Muscle of leg (tissue), 11 donors: ENCODE results near the gene WNT7B. TPM values are rescaled to one million over a fixed set of nuclear protein-coding genes. Genes with fewer than 3 reads are reported as not detected.
A peak's percentile ranks its signal among the peaks of the same experiment; 100 is the strongest.

Experiments
- DNase-seq: peaks from one replicate; pipeline ENCODE4 v3.0.0; 2013
- H3K27ac ChIP-seq: one replicate; pipeline ENCODE4 v1.5.1; 2013; ENCODE audit warnings: mild to moderate bottlenecking, low read length, control low read depth
- H3K27me3 ChIP-seq: one replicate; pipeline ENCODE4 v1.6.1; 2013; ENCODE audit warnings: low read length; ENCODE audit not compliant: control insufficient read depth, insufficient read depth
- H3K36me3 ChIP-seq: one replicate; pipeline ENCODE4 v1.6.1; 2013; ENCODE audit warnings: low read length; ENCODE audit not compliant: control insufficient read depth, insufficient read depth
- H3K4me1 ChIP-seq: one replicate; pipeline ENCODE4 v1.6.1; 2013; ENCODE audit warnings: low read length; ENCODE audit not compliant: control insufficient read depth, insufficient read depth
- H3K4me3 ChIP-seq: one replicate; pipeline ENCODE4 v1.5.1; 2013; ENCODE audit warnings: low read length, control low read depth
- H3K9me3 ChIP-seq: replicated peaks from 2 replicates; pipeline ENCODE4 v1.6.1; 2013; ENCODE audit warnings: low read depth, low read length; ENCODE audit not compliant: control insufficient read depth
- WGBS: methylation state at CpG from one replicate; pipeline ENCODE4 v1.1.5; 2013; ENCODE audit warnings: missing lambda C conversion rate; ENCODE audit not compliant: insufficient coverage; 5-methylcytosine and 5-hydroxymethylcytosine counted together
- polyA plus RNA-seq, 8 donors: library from polyadenylated mRNA; unstranded; fragments of 120-200 nt; gene quantifications; one replicate each; pipeline versions ENCODE4 v1.2.1 to v1.2.3, GENCODE V29; 2013; ENCODE audit warnings: inconsistent platforms in 1 of 8, low replicate concordance in 1 of 8; ENCODE audit not compliant: insufficient read length in 8 of 8, insufficient read depth in 1 of 8
- total RNA-seq: library from RNA; stranded (reverse); fragments of 120-200 nt; gene quantifications from one replicate; pipeline ENCODE4 v1.2.4, GENCODE V29; 2013

WNT7B gene
- total and polyA plus RNA-seq, 9 donors: 0.04 to 3.4 (median 0.08) TPM; not detected in 2

DNA sequence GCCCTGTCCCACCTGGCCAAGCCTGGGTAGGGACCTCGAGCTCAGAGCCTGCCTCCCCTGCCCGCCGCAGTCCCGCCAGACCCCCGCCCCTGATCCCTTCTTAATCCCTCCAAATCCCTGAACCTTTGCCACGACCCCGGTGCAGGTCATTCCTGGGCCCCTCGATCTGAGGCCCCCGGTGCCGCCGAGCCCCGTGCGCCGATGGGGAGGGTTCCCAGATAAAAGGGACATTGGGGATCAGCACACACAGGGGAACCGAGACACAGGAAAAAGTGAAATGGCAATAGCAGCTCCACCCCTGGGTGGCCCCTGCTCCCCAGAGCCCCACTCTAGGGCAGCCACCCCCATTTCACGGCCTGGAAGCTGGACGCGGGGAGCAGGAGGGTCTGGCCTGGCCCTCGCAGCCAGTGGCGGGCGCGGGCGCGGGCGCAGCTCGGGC lies 1.3 kb upstream of the WNT7B start:
- Histone ChIP-seq H3K36me3 (no peaks in the 10 kb centered on the region), H3K9me3 (no peaks in the 10 kb centered on the region), H3K4me3 (no peak overlapping the region), H3K27ac (no peak overlapping the region), H3K27me3 (peaks cover 59% of the 10 kb centered on the region), H3K4me1 (peaks cover 13% of the 10 kb centered on the region)
- no peak for DNase-seq
- 0% methylated on average over 13 of the region's 26 CpGs for WGBS

DNA sequence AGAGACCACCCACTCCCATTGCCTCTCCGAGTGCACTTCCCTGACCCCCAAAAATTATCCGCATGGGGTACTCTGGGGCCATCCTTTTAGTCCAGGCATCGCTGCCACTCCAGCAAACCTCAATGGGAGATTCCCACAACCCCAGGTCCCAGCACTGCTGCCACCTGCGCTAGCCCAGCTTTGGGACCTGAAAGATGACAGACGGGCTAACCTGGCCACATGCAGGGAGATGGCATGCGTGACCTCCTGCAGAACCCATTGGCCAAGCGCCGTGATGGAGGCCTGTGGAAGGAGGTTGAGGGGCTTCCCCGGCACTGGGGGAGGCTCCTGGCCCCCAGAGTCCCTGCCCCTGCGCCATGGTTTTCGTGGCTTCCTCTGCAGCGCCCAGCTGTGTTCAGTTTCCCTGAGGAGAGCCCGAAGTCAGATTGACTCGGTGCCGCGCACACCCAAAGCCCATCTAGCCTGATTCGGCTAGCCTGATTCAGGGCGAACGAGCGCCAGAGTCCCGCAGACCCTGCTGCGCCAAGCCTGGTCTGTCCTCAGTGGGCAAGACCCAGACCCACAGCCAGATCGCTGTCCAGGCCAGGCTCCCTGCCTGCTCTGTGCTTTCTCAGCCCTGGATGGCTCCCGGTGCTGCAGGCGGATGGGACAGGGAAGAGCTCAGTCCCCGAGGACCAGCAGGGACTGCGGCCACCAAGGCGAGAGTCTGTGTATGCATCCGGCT lies 751 bp upstream of the WNT7B start:
- no peak overlapping the region for H3K4me3 ChIP-seq
- peaks cover 64% of the 10 kb centered on the region for H3K27me3 ChIP-seq
- DNase-seq: no peak
- H3K36me3 ChIP-seq: no peaks in the 10 kb centered on the region
- no peaks in the 10 kb centered on the region for H3K9me3 ChIP-seq
- H3K4me1 ChIP-seq: peaks cover 14% of the 10 kb centered on the region
- WGBS: 2% methylated on average over 24 of the region's 29 CpGs
- H3K27ac ChIP-seq: no peak overlapping the region

DNA sequence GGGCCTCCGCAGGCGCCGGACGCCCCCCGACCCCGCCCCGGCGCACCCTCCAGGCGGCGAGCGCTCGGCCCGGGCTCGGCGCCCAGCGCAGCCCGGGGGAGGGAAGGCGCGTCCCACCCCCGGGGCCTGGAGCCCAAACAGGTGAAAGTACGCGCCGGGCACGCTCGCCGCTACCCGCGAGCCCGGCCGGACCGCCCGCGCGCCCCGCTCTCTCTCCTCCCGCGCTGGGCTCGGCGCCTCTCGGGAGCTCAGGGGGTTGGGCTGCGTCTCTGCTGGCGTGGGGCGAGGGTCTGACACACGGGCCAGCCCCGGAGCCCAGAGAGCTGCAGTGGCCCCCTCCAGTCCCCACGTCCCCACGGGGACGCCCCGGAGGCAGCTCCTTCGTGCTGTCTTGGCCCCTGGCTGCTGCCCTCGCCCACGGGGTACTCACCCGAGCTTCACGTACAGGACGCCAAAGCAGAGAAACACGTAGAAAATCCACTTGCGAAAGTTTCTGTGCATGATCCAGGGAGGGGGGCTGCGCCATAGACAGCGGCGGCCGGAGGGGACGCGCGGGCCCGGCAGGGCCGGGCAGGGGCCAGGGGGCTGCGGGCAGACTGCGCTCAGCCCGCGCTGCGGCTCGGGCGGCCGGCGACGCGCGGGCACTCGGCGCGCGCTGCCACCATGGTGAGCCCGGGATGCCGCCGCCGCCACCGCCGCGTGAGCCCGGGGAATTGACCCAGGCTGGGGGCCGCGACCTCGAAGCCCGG lies 534 bp downstream of the WNT7B start:
- Histone ChIP-seq H3K9me3 (no peaks in the 10 kb centered on the region), H3K4me3 (no peak overlapping the region), H3K36me3 (no peaks in the 10 kb centered on the region), H3K27ac (no peak overlapping the region), H3K4me1 (peaks cover 22% of the 10 kb centered on the region), H3K27me3 (peaks cover 72% of the 10 kb centered on the region)
- DNase-seq: no peak
- WGBS: under 1% methylated on average over 89 of the region's 94 CpGs

DNA sequence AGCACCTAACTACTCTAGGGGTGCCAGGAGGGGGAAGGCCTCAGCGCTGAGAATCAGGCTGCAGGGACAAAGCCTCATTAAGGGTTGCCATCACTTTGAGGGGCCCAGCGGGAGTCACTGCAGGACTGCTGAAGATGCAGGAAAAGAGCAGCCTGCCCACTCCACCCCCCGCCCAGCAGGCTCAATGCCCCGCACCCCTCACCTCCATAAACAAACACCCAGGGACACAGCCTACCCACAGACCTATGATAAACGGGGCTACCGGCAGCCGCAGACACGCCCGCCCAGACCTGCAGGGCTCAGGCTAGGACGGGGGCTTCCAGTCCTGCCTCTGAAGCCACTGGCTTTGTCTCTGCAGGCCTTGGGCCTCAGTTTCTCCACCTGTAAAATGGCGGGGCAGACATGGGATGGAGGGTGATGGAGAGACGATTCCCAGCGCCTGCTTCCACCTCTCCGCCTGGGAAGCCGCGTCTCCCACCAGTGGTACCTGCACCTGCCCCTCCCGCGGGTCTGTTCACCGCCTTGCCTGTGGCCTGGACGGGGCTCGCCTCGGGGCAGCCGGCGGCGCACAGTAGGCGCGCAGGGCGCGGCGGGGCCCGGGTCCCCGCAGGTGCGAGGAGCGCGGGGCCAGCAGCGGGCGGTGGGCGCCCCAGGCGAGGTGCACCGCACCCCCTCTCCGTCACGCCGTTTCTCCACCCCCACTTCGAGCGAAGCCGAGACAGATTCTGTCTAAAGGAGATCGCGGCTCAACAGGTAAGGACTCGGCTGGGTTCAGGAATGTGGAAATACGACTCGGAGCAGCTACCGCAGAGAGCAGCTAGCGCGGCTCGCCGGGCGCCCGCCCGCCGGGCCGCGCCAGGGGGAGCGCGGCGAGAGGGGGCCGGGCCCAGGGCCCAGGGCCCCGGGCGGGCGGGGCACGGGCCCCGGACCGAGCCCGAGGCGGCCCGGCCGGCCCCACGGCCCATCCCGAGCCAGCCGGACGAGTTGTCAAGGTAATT lies 1.5 kb downstream of the WNT7B start:
- Histone ChIP-seq H3K4me1 (peaks cover 31% of the 10 kb centered on the region), H3K4me3 (no peak overlapping the region), H3K27me3 (peaks cover 80% of the 10 kb centered on the region), H3K36me3 (no peaks in the 10 kb centered on the region), H3K27ac (no peak overlapping the region), H3K9me3 (no peaks in the 10 kb centered on the region)
- no peak for DNase-seq
- WGBS: 2% methylated on average over 76 of the region's 80 CpGs

DNA sequence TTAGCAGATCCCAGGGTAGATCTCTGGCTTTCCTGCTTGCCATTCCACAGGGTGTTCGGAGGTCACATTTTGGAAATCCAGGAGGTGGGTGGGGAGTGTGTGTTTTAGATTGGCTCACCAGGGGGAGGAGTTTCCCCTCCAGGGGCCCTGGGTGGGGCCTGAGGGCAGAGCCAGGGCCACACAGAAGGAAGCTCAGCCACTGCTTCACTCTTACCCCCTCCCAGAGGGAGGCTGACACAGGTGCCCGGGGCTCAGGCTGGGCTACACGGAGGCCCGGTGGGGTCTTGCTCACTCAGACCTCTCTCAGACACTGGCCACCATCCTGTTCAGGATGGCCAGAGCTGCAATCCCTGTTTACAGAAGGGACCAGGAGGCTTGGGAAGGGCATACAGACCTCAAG lies 2.5 kb downstream of the WNT7B start:
- DNase-seq: no peak
- no peaks in the 10 kb centered on the region for H3K36me3 ChIP-seq
- peaks cover 87% of the 10 kb centered on the region for H3K27me3 ChIP-seq
- no peak overlapping the region for H3K4me3 ChIP-seq
- no peak overlapping the region for H3K27ac ChIP-seq
- no peaks in the 10 kb centered on the region for H3K9me3 ChIP-seq
- WGBS: no CpG with 5 or more reads among the region's 4 CpGs
- peaks cover 31% of the 10 kb centered on the region for H3K4me1 ChIP-seq

DNA sequence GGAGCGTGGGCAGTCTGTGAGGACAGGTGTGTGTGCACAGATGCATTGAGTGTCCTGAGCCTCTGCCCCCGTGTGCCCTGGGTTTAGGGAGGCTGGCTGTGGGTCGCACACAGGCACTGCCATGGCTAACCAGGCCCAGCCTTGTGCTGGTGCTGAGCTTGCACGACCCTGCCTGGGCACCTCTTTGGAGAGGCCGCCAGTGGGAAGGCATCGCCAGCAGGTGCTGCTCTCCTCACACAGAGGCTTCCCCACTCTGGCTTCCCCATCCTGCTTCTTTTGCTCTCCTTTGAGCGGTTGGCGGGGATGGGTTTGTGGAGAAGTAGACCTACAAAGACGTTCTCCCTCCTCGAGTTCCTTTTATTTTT lies 4.1 kb downstream of the WNT7B start:
- H3K4me1 ChIP-seq: peaks cover 21% of the 10 kb centered on the region
- H3K9me3 ChIP-seq: no peaks in the 10 kb centered on the region
- no peak overlapping the region for H3K4me3 ChIP-seq
- no peaks in the 10 kb centered on the region for H3K36me3 ChIP-seq
- no peak for DNase-seq
- WGBS: 52% methylated on average over 6 of the region's 10 CpGs
- H3K27ac ChIP-seq: no peak overlapping the region
- peaks cover 89% of the 10 kb centered on the region for H3K27me3 ChIP-seq

DNA sequence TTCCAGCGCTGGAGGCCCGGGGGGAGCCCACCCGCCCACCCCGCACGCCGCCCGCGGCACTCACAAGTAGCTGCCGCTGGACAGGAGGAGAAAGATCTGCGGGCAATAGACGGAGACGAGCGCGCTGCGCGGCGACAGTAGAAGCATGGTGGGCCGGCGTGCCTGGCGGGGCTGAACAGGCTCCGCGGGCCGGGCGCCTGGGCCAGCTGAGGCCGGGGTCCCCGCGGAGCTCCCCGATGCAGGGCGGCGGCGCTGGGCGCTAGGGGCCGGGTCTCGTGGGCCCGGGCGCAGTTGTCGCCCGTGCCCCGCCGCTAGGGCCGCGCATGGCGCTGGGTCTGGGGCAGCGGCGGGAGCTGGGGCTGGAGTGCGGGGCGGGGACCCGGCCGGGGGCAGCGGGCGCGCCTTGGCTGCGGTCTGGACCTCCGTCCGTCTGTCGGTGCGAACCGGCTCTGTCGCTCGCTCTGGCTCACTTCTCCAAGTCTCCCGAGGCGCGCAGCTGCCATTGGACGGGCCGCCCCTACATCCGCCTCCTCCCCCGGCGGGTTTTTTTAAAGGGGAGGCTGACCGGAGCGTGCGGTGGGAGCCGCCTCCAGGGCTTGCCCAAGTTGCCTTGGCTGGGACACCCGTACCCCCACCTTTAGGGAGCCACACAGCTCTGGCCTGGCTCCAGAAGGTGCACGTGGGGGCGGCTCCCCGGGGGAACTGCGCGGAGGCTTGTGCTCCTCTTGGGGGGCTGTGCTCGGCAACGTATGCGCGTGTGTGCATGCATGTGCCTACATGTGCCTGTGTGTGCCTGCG lies 4.7 kb downstream of the WNT7B start:
- no peaks in the 10 kb centered on the region for H3K36me3 ChIP-seq
- H3K27ac ChIP-seq: no peak overlapping the region
- H3K4me1 ChIP-seq: peaks cover 21% of the 10 kb centered on the region
- no peaks in the 10 kb centered on the region for H3K9me3 ChIP-seq
- H3K4me3 ChIP-seq: no peak overlapping the region
- no peak for DNase-seq
- 7% methylated on average over 79 of the region's 83 CpGs for WGBS
- peaks cover 89% of the 10 kb centered on the region for H3K27me3 ChIP-seq

DNA sequence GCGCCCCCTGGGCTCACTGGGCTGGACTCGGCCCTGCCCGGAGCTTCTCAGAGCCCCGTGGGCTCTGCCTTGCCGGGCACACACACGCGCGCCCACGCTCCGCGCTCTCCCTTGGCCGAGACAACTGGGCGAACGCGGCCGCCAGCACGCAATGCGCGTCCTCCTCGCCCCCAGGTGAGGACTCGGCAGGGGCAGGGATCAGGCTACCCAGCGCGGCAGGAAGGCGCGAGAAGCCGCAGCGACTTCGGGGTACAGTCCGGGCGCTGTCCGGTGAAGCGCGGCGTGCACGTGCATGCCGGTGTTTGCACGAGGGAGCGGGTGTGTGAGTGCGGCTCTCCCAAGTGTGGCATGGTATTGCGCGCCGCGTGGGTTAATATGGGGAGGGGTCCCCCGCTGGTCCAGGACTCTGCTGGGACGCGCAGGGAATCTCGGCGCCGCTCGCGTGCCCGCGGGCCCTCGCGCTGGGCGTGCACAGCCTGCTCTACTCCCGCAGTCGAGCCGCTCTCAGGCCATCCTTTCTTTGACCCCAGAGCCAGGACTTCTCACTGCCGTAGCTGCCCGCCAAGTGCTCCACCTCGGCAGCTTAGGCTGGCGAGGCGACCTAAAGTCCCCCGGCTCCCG lies 5.4 kb downstream of the WNT7B start:
- under 1% methylated on average over 66 of the region's 66 CpGs for WGBS
- peak overlapping the region; percentile 19 for H3K4me3 ChIP-seq
- H3K36me3 ChIP-seq: no peaks in the 10 kb centered on the region
- H3K4me1 ChIP-seq: peaks cover 21% of the 10 kb centered on the region
- no peak for DNase-seq
- H3K27ac ChIP-seq: no peak overlapping the region
- H3K9me3 ChIP-seq: no peaks in the 10 kb centered on the region
- peaks cover 91% of the 10 kb centered on the region for H3K27me3 ChIP-seq

DNA sequence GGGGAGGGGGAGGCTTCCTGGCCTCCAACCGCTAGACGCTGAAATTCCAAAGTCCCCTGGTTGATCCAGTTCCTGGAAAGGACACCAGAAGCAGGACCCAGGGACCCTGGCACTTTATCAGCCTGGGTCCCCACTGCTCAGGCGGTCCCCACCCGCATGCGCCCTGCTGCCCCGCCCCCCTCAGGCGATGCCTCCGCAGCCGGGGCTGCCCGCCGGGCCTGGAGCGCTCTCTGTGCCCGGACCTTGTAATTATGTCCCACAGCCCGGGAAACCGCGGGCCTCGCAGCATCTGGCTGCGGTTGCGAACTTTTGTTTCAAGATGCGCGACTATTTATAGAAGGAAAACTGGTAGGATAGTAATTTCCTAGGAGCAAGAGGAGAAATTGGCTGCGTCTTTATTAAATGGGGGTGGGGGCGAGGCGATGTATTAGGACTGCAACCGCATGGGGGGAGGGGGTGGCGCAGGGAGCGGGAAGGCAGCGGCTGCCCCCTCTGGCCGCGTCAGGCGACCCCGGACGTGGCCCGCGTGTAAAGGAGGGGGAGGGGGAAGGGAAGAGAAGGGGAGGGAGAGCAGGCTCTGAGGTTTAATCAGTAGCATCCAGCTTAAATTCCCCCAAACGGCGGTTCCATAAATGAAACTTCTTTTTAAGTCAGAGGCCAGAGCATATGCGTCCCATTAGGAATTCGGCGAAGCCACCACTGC lies 6.1 kb downstream of the WNT7B start:
- Histone ChIP-seq H3K4me3 (peak overlapping the region; percentile 19), H3K27ac (no peak overlapping the region), H3K36me3 (no peaks in the 10 kb centered on the region), H3K9me3 (no peaks in the 10 kb centered on the region), H3K4me1 (peaks cover 18% of the 10 kb centered on the region), H3K27me3 (peaks cover 93% of the 10 kb centered on the region)
- 3% methylated on average over 28 of the region's 40 CpGs for WGBS
- no peak for DNase-seq
